Middle frontal gyrus (tissue), 1 donor: ENCODE measurements around the gene RFX2.
"Not testable (repeated sequence)": the region's sequence is repeated elsewhere in the genome, so short reads cannot be mapped to it uniquely, and the experiment has no call there.

Experiments used
- DNase-seq: peaks from one replicate; pipeline ENCODE4 v3.0.0-alpha.2; 2015; ENCODE audit warnings: low spot score; ENCODE audit errors: extremely low spot score

Gene RFX2

DNA sequence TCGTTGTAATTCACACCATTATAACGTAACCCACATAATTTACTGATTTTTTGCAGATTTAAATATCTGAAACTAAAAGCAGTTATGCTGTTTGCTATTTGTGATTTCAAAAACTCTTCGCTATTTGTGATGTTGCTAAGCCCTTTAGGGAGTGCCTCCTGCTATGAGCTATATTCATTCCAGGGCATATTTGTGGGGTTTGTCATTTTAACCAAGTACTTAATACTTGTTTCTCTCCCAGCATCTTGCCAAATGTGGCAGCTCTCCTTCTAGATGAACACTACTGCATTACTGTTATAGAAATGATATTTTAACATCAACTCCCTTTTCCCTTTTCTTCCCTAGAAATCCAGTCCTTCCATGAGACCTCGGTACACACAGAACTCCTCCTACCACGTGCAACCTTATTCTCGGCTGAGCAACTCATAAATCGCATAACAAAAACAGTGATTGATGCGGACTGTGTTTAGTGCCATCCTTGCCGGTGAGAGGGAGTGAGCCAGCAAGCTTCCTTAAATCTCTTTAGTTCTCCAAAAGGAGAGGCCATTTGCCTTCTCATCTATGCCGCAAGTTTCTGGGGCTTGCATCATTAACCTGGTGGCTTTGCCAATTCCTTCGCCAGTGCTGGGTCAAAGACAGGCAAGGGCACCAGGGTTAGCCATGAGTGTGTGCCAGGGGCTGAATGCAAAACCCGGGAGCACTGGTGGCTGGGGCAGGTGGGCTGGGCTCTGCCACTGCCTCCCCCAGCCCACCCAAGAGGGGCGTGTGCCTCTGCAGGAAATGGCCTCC is 33.4 kb downstream of the RFX2 start:
- no peak for DNase-seq

DNA sequence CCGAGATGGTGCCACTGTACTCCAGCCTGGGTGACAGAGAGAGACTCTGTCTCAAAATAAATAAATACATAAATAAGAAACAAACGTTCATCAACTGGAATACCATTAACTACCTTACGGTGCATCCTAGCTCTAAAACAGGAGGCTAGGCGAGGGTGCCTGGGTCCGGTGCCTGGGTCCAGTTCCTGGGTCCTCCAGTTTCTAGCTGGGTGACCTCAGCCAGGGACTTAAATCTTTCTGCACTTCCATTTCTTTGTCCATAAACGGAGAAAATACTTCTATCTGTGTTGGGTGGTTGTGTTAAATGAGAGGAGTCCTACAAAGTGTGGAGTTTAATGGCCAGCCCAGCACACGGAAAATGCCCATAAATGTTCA is 34.0 kb downstream of the RFX2 start:
- DNase-seq = no peak

DNA sequence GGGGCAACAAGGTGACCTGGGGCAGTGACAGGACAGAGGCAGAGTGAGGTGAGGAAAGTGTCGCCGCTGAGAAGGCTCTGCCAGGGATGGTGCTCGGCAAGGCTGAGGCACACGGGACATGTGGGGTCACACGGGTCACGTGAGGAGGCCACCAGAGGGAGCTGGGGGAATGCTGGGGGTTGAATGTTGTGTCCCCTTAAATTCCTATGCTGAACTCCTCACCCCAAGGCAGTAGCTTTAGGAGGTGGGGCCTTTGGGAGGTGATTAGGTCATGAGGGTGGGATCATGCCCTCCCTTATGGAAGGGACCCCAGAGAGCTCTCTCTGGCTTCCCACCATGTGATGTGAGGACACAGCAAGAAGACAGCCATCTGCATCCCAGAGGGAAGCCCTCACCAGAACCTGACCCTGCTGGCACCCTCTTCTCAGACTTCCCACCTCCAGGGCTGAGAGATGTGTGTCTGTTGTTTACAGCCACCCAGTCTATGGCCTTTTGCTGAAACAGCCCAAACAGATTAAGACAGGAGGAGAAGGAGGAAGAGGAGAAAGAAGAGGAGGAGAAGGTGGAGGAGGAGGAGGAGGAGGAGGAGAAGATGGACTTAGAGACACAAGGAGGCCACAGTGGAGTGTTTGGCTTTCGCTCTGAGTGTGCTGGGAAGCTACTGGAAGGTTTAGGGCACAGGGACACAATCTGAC is 35.4 kb downstream of the RFX2 start:
- DNase-seq = no peak

DNA sequence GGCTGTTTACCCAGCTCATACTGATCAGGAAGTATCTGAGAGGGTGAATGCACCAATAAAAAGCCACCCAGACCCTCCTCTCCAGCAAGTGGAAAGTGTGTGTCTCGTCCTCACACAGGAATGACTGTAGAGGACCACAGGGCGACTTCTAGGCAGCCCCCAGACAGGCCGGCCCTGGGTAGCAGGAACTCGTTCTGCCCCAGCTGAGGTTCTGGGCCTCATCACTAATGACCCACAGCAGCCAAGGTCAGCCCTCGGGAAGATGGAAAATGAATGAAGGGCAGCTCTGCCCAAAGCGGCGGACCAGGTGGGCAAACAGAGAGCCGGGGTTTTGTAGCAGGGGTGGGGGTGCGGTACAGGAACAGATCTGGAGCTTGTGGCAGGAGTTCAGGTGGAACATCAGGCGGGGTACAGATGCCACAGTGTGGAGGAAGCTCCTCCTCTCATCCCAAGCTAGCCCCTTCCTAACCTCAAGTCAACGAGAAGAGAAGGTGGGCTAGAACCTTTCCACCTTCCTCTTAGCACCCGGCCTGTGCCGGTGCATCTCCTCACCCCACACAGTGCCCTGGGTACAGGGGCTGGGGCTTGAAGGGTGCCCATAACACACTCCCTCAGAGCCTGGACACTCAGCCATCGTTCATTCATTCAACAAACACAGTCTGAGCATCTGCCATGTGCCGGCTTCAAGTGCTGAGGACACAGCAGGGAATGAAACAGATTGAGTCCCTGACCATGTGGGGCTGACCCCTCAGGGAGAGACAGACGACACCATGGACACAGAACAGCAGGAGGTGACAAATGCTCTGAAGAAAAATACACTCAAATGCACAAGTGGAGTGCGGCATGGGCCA is 36.2 kb downstream of the RFX2 start:
- DNase-seq = no peak

DNA sequence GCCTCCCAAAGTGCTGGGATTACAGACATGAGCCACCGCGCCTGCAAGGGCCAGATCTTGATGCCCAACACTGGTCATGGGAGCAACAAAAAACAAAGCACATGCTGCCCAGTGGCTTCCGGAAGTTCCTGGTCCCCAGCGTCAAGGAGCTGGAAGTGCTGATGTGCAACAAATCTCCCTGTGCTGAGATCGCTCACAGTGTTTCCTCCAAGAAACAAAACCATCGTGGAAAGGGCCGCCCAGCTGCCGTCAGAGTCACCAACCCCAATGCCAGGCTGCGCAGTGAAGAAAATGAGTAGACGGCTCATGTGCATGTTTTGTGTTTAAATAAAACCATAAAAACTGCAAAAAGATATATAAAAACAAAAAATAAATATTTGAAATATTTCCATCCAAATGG is 37.1 kb downstream of the RFX2 start:
- DNase-seq = not testable (repeated sequence)

DNA sequence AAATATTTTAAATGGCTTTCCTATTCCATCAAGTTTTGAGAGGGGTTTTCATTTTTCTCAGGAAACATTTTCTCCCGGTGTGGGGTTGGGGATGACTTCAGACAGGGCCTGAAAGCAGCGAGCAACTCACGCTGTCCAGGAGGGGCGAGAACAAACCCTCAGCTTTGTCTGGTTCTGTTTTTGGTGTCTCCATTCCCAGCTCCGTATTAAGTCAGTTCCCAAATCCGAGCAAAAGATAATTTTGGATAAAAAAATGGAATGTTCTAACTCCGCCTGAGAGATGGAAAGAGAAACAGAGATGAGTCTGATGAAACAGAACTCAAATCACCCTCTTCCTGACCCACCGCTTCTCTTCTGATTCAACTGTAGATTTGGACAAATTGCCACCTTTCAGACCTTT is 38.4 kb downstream of the RFX2 start:
- no peak for DNase-seq

DNA sequence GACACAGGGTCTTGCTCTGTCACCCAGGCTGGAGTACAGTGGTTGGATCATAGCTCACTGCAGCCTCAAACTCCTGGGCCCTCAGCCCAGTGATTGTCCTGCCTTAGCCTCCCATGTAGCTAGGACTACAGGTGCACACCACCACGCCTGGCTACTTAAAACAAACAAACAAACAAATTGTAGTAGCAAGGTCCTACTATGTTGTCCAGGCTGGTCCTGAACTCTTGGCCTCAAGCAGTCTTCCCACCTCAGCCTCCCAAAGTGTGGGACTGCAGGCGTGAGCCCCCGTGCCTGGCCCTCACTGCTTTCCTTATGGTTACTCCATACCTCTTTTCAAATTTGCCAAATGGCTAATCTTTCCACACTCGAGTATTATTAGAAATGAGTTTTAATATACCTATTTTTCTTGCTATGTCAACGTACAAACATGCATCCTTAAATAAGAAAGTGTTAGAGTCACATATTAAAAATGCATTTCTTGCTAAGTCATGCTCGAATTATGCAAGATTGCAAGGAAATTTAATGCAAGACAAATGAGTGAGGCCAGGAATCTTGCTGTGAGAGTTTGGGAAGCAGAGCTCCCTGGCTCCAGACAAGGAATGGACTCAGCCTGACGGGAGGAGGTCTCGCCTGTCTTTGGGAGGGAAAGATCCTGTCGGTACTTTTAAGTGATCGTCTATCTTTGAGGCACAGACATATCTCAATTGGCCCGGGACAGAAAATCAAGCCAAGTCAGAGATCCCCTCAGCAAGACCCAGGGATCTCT is 39.4 kb downstream of the RFX2 start:
- DNase-seq = no peak

DNA sequence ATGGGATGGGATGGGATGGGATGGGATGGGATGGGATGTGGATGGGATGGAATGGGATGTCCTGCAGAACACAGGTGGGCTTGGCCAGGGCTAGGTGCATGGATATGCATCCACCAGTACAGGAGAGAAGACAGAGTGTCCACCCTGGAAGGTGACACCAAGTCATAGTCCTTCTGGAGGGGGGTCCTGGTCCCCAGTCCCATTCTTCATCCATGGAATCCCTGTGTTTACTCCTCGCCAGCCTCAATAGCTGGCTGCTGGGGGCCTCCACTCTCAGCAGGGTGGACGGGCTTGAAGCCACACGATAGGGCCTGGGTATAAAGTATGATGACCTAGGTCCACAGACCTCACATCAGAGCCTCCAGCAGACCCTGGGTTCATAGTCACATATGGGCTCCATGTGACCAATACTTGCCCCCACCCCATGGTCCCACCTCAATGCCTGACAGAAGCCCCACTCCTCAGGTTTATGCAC is 40.1 kb downstream of the RFX2 start:
- no peak for DNase-seq

DNA sequence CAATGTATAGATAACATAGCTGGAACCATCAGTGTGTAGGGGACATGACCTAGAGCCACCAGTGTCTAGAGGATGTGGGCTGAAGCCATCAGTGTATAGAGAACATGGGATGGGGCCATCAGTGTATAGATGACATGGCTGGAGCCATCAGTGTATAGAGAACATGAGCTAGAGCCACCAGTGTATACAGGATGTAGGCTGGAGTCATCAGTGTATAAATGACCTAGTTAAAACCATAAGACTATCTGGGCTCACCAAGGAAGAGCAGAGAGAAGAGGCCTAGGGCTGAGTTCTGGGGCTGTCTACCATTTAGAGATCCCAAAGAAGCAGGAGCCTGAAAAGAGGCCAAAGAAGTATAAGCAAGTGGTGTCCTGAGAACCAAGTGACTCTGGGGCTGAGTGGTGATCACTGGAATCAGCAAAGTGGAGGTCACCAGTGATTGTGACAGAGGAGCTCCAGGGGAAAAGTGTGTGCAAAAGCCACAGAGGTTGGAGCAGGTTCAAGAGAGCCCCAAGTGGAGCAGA is 41.0 kb downstream of the RFX2 start:
- no peak for DNase-seq

DNA sequence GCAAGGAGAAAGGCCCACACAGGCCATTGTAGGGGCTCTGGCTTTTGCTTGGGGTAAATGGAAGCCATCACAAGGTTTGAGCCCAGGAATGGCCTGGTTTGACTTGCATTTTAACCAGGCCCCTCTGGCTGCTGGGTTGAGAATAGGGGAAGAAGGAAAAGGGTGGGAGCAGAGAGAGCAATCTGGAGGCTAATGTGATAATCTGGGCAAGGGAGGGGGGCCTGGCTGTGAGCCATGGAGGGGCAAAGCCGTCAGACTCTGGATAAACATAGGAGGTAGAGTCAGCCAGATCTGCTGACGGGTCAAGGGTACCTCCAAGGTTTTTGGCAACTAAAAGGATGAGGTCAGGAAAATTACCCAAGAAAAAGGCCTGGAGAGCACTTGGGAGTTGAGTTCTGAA is 41.6 kb downstream of the RFX2 start:
- DNase-seq = no peak

DNA sequence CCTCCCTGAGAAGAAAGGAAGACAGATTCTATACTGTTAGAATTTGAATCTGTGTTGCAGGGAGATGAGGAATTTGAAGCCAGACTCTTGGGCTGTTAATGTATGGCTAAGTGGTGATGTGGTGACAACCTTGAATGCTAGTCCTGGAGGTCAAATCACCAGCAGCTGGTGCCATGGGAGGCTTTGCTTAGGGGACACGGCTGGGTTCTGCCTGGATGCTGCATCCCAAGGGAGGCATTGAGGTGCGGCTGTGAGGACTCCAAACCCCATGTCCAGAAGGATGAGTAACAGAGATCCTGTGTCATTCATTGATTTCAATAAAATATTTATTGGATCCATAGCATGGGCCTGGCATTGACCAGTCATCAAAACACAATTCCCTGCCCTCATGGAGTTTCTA is 42.3 kb downstream of the RFX2 start:
- DNase-seq = no peak

DNA sequence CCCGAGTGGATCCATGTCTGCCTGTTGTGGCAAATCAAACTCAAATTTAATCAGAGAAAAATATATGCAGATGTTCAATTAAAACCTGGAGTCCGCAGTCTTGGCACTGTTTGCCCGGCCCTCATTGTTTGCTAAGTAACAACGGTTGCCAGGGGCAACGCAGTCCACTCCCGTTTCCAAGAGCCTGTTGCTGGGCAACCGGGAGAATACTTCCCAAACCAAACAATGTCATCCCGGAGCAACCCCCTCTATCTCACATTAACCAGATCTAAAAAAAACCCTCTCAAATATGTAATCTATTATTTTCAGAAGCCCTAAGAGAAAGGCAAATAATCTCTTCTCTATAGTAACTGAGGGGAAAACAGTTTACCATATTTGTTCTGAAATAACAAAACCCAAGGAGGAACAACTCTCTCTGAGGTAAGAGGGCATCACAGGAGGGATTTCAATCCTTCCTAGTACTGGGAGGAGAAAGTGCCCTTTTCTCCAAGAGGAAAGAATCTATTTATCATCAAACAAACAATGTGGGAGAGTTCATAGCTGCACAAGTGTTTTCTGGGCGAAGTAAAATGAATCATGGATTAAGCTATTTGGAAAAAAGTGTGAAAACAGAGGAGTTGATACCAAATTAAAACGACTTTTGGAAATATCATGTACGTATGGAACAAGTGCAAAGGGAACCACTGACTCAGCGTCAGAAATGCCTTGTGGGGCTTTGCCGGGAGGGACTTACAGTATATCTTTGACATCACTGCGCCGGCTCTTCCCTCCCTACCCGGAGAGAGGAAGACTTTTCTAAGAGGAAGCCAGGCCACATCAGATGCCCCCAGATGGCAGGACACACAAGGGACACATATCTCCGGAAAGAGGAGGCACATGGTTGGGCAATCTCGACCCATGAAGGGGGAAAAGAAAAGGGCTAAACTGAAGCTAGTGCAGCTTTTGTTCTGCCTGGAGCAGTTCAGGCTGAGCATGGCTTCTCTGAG is 43.3 kb downstream of the RFX2 start:
- DNase-seq = peak; percentile 65

DNA sequence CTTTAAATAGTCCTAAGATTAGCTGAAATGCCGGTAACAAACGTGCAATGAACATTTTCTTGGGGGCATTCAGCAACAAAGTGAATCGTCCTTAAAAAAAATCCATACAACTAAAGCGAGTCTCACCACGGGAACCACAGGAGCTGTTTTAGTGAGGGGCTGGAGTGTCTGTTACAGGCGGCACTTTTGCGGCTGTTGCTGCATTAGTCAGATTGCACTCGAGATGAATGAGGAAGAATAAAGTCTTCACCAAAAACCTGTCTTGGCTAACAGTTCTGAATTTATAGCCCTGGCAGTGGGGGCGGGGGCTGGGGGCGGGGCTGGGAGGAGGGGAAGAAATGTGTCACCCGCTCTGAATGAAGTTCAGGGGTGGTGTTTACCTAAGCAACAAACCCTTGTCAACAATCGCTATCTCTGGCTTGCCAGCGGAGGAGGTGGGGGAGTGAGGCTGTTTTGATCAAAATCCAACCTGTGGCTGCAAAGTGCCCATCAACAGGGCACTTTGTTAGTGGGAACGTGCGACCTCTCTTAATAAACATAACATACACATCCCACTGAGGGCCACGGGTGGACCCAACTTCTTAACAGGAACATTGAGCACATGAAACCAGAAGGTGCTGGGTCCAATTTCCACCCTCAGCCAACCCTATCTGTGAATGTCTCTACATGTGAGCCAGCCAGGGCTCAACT is 44.5 kb downstream of the RFX2 start:
- DNase-seq = no peak

DNA sequence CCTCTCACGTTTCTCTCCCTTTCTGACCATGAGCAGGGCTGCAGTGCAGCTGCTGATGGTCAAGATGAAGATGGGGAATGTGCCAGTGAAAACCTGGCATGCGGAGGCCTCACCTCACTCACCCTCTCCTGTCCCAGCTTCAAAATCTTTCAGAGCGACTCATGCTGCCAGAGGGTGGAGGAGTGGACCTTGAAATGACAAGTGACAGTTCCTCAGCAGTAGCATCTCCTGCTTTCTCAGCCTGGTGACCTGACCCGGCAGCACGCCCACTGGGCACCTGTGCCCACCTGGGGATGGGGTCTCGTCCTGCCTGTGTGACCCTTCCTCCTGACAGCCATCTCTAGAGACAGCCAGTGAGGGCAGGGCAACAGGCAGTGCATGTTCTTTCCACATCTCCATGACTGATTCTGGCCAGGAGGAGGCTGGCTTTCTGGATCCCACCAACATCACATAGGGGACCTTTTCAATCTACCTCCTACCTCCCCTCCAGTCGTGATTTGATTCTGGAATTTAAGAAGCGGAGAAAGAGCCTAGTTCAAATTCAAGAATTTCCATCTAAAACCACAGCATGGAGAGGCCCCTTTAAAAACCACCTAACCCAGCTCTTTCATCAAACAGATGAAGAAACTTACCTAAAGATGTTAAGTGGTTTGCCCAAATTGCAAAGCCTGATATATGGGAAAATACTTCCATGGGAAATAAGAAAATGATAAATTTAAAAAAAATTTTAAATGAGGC is 45.8 kb downstream of the RFX2 start:
- no peak for DNase-seq

DNA sequence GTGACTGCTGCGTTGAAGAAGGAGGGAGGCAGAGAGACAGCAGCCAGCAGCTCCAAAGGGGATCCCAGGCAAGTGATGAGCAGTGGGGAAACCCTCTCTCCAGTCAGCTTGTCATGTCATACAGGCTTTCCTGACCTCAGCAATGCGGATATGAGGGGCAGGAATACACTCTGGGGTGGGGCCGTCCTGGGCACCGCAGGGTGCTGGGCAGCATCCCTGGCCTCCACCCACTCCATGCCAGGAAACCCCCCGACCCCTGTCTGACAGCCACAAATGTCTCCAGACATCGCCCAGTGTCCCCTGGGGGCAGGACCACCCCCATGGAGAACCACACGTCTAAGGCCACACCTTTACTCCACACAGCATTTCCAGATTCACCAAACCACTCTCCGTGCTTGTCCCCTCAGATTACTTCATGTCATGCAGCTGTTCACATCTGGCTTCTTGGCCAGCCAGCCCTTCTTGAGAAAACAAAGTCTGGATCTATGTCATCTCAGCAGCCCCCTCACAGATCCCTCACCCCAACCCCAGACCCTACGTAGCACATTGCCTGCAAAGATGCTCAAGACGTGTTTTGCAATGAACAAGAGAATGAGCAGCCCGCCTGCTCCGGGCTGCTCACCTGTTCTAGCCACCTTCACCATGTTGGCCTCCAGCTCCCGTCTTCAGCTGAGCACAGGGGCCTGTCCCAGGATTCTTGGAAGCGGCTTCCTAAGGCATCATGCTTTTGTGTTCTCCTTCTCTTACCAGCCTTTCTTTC is 46.5 kb downstream of the RFX2 start:
- DNase-seq = no peak

DNA sequence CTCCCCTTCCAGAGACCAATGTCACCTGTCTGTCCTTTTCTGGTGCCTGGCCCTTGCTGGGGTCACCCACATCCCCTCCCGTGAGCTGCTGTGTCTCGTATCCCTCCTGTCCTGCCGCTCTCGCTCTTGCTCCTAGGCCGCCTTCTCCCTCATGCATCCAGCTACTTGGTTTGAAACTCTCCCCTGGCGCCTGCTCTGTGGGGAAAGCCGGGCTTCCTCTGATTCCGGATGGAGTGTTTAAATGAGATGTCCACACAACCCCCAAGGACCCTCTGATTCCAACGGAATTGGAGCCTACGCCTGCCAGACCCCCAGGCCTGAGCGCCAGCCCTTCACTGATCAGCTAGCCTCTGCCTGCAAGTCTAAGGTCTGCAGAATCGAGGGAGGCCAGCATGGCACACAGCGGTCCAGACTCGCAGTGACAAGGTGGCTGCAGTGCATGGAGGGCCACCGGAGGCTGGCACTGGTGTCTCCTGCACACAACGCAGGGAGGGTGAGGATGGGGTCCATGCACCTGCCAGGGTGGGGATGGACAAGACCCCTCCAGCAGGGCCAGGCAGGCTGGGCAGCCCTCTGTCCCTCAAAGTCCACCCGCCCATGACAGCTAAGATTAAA is 47.2 kb downstream of the RFX2 start:
- no peak for DNase-seq

DNA sequence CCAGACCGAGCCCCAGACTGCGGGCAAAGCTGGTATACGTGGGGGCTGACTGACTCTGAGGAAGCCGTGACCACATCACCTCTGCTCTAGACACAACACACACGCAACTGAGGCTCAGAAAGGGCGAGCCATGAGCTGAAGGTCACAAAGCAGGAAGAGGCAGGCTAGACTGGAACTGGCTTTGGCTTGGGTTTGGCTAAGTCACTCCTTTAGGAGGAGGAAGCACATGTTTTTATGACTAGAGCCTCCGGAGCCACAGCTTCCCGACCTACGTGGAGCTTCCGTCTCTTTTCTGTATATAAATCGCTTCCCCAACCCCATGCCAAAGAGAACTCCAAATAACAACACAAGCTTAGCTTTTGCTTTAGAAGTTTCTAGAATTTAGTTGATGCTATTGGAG is 48.0 kb downstream of the RFX2 start:
- DNase-seq = no peak
